COLO668 (cell line): ENCODE data around the gene SUGP2.
"Not testable (repeated sequence)": the region's sequence is repeated elsewhere in the genome, so short reads cannot be mapped to it uniquely, and the experiment has no call there.

Experiments
- DNase-seq: peaks from one replicate; lab custom pipeline; 2025; ENCODE audit not compliant: unreplicated experiment; lab: John Stamatoyannopoulos, UW

SUGP2 gene

DNA sequence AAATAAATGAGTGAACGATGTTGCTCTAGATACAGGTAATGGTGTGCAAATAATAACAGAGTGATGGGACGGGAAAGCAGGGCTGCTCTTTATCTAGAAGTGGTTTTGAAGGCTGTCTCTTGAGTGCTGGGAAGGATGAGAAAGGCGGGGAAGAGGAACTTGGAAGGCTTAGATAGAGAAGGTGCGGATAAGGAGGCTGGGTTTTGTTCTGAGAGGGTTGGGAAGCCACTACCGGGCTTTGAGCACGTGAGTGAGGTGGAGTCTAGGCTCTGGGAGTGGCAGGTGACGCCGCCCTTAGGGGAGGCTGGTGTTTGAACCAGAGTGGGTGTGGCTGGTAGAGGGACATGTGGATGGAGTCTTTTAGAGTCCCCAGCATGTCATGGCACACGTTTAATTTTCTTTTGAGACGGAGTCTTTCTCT, 897 bp upstream of the SUGP2 start:
- peak; percentile 81 for DNase-seq

- DNase-seq, result no peak
Observed at GRCh38 chr19:19033176-19033425, 216 bp downstream of the SUGP2 start.

- DNase-seq, result peak; percentile 63
Observed at GRCh38 chr19:19032420-19033175, 719 bp downstream of the SUGP2 start.

DNA sequence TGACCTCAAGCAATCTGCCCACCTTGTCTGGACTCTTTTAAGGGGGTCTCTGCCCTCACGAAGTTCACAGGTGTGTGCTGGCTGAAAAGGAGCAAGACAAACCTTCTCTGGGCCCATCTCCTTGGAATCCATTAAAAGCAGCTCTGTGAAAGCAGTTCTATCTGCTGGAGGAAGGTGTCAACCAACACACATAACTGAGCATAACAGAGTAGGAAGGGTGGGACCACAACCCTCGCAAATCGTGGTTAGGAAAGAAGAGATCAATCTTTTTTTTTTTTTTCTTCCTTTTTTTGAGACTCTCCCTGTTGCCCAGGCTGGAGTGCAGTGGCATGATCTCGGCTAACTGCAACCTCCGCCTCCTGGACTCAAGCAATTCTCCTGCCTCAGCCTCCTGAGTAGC, 1.4 kb downstream of the SUGP2 start:
- no peak for DNase-seq

DNA sequence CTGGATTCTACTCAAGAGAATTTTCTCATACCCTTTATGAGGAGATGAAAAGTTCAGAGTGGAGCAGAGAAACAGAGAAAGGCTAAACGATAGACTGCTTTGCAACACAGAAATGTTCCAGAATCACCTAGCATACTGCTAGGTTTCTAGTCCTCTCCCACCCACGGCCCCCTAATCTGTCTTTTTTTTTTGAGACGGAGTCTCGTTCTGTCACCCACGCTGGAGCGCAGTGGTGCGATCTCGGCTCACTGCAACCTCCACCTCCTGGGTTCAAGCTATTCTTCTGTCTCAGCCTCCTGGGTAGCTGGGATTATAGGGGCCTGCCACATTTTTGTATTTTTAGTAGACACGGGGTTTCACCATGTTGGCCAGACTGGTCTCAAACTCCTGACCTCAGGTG, 4.8 kb downstream of the SUGP2 start:
- no peak for DNase-seq

- no peak for DNase-seq
Observed at GRCh38 chr19:19027228-19027627, 6.1 kb downstream of the SUGP2 start.

- no peak for DNase-seq
Observed at GRCh38 chr19:19026299-19026971, 6.9 kb downstream of the SUGP2 start.

- no peak for DNase-seq
Observed at GRCh38 chr19:19025861-19026260, 7.5 kb downstream of the SUGP2 start.

- DNase-seq, result not testable (repeated sequence)
Observed at GRCh38 chr19:19023376-19023775, 9.9 kb downstream of the SUGP2 start.

- no peak for DNase-seq
Observed at GRCh38 chr19:19022380-19022961, 10.8 kb downstream of the SUGP2 start.

DNA sequence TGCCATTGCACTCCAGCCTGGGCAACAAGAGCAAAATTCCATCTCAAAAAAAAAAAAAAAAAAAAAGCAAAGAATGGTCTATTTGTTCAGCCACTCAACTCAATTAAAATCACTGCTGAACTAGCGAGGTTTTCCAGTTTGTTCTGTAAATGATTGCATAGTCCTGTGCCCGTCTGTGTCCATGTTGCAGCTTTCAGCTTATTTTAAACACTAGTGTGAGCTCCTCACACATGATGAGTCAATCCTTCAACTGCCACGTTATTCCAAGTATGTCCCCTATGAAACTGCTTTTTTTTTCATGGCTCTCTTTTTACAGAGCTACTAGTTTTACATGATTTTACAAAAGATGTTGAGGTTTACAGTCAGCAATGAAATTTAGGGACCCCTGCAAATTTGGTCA, 12.2 kb downstream of the SUGP2 start:
- DNase-seq, result no peak

DNA sequence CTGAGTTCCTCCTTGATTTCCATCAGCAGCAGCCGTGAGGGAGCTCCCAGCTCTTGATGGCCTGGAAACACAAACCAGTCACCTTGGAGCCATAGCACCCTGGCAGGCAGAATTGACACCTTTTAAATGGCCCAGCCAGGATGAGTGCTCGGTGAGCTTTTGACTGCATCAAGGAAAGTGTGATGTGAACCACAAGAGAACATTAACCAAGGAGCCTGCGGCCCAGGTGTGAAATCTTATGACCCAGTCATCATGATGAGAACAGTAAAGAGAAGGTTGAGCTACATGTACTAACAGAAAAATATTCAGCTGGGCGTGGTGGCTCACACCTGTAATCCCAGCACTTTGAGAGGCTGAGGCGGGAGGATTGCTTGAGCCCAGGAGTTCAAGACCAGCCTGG, 22.8 kb downstream of the SUGP2 start:
- no peak for DNase-seq

DNA sequence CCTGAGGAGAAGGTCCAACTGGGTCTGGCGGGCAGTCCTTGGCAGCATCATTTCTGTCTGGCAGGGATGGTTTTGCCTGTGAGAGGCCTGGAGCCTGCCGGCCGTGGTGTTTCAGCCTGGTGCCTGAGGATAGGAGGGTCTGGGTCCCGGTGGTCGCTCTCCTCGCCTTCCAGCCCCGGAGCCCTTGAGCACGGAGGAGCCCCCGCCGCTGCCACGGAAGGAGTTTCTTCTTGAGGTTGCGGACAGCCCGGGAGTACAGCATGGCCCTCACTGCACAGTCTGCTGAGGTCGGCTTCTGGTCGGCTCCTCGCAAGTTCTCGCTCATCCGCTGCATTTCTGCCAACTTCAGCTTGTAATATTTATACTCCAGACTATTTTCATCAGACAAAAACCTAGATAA, 23.4 kb downstream of the SUGP2 start:
- no peak for DNase-seq

DNA sequence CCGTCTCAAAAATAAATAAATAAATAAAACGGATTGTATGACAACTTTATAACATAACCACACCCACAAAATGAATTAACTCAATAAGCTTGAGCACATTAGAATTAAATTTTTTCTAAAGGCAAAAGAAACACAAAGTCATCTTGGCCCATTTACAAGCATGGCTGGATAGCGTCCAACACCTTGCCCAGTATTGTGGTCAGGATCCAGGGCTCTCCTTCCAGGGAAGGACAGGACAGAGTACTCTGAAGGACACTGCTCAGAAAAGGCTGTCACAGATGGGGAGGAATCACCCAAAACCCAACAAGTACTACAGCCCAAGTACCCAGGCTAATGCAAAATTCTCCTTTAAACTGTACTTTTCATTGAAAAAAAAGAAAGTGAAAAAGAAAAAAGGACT, 27.1 kb downstream of the SUGP2 start:
- no peak for DNase-seq

- no peak for DNase-seq
Observed at GRCh38 chr19:19004144-19004543, 29.2 kb downstream of the SUGP2 start.

- no peak for DNase-seq
Observed at GRCh38 chr19:18999896-19000620, 33.3 kb downstream of the SUGP2 start.

DNA sequence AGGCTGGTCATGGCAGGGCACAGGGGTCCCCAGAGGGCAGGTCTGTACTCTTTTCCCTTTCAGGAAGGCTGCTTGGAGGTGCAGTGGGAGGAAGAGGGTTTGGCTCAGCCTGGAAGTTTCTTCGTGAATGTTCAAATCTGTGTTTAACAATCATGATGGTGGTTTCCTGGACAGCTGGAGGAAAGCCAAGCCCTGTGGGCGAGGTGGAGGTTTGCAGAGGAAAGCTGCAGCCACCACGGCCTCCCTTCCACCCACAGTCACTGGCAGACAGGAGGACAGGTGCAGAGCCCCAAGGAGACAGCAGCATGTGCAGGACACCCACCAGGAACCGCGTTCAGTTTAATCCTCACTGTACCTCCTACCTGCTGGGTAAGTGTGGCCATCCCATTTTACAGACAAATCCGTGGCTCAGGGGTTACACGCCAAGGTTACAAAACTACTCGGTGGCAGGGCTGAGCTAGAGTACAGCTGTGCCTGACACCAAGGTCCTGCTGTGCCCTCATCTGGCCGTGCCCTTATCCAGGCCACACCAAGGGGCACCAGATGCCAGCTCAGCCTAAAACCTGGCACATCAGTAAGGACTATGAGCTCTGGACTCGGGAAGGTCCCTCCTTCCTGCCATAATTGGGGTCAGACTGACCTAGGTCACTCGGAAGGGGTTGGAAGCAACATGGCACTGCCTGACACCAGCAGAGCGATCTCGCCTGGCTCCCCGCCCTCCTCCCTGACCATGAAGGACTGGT, 34.1 kb downstream of the SUGP2 start:
- DNase-seq, result no peak

DNA sequence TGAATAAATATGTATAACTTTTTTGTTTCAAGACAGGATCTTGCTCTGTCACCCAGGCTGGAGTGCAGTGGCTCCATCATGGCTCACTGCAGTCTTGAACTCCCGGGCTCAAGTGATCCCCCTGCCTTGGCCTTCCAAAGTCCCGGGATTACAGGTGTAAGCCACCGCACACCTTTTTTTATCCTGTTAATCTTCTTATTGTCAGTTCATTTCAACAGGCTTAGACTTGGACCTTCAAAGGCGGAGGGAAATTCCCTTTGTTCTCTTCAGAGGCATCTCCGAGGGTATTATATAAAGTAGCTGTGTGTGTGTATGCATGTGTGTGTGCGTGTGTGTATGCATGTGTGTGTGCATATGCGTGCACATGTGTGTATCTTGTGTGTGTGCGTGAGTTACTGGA, 35.0 kb downstream of the SUGP2 start:
- DNase-seq, result no peak

DNA sequence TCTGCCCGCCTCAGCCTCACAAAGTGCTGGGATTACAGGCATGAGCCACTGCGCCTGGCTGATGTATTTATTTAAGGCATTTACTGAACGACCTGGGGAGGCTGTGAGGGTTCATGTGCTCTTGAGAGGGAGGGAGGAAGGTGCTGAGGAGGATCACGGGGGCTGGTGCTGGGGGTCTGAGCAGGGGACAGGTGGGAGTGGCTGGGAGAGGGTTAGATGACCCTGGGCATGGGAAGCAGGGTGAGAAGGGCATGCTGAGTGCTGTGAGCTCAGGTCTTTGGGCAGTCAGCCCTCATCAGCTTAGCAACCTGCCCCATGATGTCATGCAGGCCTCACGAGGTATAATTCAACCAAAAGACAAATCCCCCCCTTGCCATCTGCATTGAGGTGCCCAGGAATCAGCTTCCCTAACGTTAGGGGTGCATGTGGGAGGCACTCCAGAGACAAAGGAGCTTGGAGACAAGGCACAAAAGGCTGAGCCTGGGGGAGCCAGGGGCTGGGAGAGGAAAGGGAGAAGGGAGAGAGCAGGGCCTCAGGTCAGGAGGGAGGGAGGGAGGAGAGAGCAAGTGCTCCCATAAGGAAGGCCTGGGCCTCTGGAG, 36.4 kb downstream of the SUGP2 start:
- DNase-seq, result no peak

DNA sequence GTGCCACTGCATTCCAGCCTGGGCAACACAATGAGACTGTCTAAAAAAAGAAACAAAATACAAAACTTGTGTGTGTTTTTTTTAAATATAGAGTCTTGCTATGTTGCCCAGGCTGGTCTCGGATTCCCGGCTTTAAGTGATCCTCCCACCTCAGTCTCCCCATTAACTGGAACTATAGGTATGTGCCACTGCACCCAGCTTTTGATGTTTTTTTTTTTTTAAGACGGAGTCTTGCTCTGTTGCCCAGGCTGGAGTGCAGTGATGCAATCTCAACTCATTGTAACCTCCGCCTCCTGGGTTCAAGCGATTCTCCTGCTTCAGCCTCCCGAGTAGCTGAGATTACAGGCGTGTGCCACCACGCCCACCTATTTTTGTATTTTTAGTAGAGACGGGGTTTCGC, 37.0 kb downstream of the SUGP2 start:
- DNase-seq, result no peak

DNA sequence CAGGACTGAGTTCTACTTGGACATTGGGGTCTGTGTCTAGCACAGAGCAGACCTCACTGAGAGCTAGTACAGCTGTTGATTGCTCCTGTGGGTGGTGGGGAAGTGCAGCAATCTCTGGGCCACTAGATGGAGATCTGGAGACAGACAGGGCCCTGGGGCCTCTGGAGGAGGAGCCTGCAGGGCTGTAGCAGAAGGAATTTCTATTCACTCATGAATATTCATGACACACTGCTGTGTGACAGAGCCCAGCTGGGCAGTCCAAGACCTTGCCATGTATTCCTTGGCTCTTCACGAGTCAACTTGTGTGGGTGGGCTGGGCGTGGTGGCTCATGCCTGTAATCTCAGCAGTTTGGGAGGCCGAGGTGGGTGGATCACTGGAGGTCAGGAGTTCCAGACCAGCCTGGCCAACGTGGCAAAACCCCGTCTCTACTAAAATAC, 37.5 kb downstream of the SUGP2 start:
- DNase-seq, result peak; percentile 19
